ENCODE data around the gene PSME2.

PSME2 gene

GRCh38 chr14:24100197-24100981 is 46.0 kb downstream of the PSME2 start:
- no peak for TF ChIP-seq CTCF (IDR thresholded peaks at IDR 0.05; ENCODE audit: extremely low read depth, insufficient read depth, missing control alignments)
- no peak for DNase-seq (ENCODE audit: low spot score)
- in situ Hi-C loops (cut with MboI; ENCODE audit: low pct_unique_long_range_greater_than_20kb, low sequenced_read_pairs, unreplicated experiment) = no loop called here

DNA sequence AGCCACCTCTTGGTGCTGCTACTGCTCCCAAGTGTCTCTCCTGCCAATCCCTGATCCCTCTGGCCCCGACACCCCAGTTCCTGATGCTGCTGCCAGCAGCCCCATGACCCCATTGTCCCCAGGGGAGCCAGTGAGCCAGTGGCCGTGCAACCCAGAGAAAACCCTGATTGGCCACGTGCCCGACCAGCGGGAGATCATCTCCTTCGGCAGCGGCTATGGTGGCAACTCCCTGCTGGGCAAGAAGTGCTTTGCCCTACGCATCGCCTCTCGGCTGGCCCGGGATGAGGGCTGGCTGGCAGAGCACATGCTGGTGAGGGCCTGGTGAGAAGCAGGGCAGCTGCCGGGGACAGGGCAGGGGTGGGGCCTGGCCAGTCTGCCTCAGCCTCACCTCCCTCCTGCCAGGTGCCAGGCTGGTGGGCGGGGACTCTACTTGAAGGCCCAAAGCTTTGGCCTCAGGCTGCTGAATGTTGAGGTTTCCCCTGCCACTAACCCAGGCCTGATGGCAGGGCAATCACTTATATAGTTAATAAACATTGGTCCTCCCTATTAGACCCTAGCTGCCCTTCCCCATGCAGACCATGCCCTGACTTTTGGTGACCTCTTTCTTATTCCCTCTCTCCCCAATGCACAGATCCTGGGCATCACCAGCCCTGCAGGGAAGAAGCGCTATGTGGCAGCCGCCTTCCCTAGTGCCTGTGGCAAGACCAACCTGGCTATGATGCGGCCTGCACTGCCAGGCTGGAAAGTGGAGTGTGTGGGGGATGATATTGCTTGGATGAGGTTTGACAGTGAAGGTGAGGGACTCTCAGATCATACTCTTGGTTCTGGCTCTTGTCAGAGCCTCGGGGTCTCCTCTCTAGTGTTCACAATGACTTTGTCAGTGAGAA is 47.2 kb downstream of the PSME2 start:
- in situ Hi-C loops (cut with MboI; ENCODE audit: low pct_unique_long_range_greater_than_20kb, low sequenced_read_pairs, unreplicated experiment) = loop anchor here (25.0 kb wide), 1 partner anchor 112 kb away; the partner anchor contains the start of gene DHRS4L2
- DNase-seq (ENCODE audit: low spot score) = no peak
- TF ChIP-seq CTCF (IDR thresholded peaks at IDR 0.05; ENCODE audit: extremely low read depth, insufficient read depth, missing control alignments) = no peak

- TF ChIP-seq CTCF (IDR thresholded peaks at IDR 0.05; ENCODE audit: extremely low read depth, insufficient read depth, missing control alignments) = no peak
- in situ Hi-C loops (cut with MboI; ENCODE audit: low pct_unique_long_range_greater_than_20kb, low sequenced_read_pairs, unreplicated experiment) = loop anchor here (25.0 kb wide), 1 partner anchor 111 kb away; the partner anchor contains the start of gene DHRS4L2
- DNase-seq (ENCODE audit: low spot score) = no peak
Observed at GRCh38 chr14:24098229-24098926, 48.0 kb downstream of the PSME2 start.

GRCh38 chr14:24096545-24097181 is 49.7 kb downstream of the PSME2 start:
- TF ChIP-seq CTCF (IDR thresholded peaks at IDR 0.05; ENCODE audit: extremely low read depth, insufficient read depth, missing control alignments) = no peak
- no peak for DNase-seq (ENCODE audit: low spot score)
- in situ Hi-C loops (cut with MboI; ENCODE audit: low pct_unique_long_range_greater_than_20kb, low sequenced_read_pairs, unreplicated experiment) = loop anchor here (25.0 kb wide), 1 partner anchor 109 kb away; the partner anchor contains the start of gene DHRS4L2

DNA sequence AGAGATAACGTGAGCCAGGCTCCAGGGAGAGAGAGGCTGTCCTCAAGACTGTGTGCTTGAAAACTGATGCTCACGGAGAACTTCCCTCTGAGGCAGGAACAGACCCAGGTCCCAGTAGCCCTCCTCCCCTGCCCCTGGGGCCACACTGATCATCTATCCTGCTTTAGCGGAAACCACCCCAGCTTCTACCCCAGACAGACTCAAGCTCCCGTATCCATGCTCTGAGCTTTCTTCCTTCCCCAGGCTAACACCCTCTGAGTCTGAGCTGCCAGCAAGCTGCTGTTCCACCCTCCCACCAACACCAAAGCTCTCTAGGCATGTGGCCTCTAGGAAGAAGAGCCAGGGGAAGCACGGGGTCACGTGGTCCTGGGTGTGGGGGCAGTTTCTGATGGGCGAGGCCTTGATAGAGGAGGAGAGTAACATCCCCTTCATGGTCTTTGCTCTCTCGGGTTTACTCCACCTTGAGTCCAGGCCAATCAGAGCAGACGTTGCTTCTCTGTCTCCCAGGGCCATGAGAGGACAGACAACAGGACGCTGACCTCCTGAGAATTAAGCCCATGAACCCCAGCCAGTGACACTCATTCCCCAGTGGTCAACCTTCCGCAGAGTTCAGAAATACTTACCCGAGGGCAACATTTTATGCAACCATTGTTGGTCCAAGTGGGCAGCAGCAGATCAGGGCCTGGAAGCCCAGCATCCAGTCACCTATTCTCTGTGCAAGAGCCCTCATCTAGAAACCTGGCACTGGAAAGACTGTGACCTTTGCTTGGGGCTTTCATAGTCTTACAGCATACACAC is 50.9 kb downstream of the PSME2 start:
- DNase-seq (ENCODE audit: low spot score) = peak; percentile 97
- in situ Hi-C loops (cut with MboI; ENCODE audit: low pct_unique_long_range_greater_than_20kb, low sequenced_read_pairs, unreplicated experiment) = loop anchor here (25.0 kb wide), 1 partner anchor 108 kb away; the partner anchor contains the start of gene DHRS4L2
- TF ChIP-seq CTCF (IDR thresholded peaks at IDR 0.05; ENCODE audit: extremely low read depth, insufficient read depth, missing control alignments) = no peak

Data from GM13977 (cell line).